NCI-H2107 (cell line): ENCODE results near the gene C14orf39.

Source experiments
- DNase-seq: peaks from one replicate; lab custom pipeline; 2025; lab: John Stamatoyannopoulos, UW

C14orf39 gene

GRCh38 chr14:60485598-60486251, at the start of gene C14orf39:
C14orf39 (minus strand) TSS chr14:60486063; CDS start chr14:60485078, 985 bp downstream.
- peak; percentile 78 for DNase-seq

DNA sequence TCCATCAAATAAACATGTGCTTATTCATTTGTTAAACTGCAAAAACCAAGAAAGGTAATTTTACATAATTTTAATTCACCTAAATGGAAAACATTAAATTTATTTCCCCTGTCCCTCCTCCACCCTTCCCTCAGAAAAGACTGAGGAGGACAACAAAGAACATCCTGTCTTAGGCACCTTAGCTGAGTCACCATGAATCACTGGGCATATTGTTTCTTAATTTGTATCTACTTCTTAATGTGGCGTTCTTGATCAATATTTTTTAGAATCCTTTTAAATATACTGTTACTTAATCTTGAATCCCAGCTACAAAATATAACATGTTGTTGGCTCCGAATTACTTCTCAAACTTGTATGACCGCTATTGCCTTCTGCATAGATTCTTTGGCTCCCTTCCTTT, 46.6 kb upstream of the C14orf39 start:
- DNase-seq: no peak

- no peak for DNase-seq
These were observed 29.8 kb upstream of the C14orf39 start for GRCh38 chr14:60515511-60516289.

DNA sequence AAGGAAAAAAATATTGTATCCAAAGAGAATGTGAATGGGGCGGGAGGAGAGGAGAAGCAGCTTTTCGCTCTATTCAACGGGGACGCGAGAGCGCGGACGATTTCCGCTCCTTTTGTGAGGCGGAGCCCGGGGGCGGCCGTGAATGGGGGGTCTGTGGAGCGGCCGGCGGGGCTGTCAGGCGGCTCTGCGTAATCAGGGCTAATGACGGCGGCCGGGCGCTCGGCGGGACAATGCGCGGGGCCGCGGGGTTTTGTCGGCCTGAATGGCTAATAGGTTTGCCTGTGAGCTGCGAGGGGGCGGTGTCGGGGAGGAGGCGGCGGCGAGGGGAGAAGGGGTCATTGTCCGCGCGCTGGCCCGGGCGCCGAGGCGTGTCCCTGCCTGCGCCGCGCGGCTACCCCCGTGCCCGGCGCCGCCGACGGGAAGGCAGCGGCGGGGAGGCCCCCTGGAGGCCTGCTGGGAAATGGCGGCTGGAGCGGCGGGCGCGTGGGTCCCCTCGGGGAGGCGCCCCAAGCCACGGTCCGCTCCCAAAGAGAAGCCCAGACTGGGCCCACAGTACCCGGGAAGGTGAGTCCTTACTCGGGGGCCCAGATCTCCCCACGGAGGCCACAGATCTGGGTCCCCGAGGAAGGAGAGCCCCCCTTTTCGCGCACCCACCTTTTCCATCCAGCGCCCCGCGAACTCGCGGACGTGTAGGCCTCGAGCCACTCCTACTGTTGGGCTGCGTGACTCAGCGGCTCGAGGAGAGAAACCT, 29.1 kb upstream of the C14orf39 start:
- DNase-seq: peak; percentile 79

DNA sequence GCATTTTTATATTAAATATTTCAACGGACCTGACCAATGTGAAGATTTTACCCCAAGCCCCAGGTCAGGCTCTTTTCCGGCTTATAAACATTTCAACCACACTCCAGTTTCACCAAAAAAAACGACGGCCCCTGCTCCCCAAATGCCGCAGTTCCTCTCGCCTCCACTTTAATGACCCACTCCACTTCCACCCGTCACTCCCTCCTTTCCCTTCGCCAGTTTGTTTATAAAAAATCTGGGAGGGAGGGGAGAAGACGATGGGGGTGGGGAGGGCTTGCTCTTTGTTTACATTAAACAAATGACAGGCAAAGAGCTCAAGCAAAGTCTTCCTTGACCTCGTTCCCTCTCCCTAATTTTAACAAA, 28.5 kb upstream of the C14orf39 start:
- no peak for DNase-seq

- DNase-seq: no peak
These were observed 27.2 kb upstream of the C14orf39 start for GRCh38 chr14:60512973-60513571.

- no peak for DNase-seq
These were observed 26.3 kb upstream of the C14orf39 start for GRCh38 chr14:60512126-60512525.

DNA sequence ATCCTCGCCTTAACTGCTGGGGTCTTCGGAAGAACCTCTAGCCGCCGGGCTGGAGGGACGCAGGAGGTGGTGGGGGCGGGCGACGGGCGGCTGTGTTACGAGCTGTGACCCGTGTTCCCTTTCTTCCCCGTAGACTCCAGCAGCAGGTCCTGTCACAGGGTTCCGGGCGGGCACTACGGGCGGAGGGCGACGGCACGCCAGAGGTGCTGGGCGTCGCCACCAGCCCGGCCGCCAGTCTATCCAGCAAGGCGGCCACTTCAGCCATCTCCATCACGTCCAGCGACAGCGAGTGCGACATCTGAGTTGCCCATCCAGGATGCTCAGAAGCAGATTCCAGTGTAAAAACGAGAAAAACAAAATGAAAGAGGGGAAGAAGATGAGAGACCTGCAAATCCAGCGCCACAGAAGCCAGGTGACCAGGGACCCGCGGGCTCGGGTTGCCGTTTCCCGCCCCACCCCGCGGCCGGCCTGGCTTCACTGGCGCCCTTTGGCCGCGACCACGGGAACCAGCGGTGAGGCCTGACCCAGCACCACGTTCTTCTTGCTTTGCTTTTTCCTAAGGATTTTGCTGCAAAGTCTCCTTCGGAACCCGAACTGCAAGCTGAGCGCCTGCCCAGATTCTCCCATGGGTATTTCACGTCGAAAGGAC, 25.2 kb upstream of the C14orf39 start:
- no peak for DNase-seq

DNA sequence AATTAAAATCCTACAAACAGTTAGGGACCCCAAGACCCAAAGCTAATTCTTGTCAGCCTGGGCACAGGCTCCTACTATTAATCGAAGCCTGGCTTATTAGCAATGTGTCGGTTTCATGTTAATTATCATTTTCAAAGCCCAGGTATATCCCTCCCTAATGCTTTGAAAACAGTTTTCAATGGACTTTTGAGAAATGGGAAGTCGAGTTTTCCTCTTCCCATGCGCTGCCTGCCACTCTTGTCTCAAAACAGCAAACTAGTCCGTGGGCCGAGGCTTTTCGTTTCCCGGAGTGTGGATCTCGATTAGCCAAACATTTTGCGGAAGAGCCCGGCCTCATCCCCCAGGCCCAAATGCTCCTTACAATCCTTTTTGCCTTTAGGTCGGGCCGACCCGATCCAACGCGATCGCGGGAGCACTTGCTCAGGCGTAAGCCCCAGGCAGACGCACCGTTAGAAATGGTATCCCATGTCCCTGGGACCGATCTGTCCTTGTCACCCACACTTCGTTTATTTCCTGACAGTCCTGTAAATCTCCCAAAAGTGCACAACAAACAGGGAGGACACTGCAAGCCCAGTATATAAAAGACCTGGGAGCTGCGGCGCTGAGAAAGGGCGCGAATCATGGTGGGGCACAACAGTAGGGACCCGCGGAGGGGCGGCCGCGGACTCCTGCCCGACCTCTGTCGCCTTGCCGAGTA, 24.5 kb upstream of the C14orf39 start:
- DNase-seq: no peak

DNA sequence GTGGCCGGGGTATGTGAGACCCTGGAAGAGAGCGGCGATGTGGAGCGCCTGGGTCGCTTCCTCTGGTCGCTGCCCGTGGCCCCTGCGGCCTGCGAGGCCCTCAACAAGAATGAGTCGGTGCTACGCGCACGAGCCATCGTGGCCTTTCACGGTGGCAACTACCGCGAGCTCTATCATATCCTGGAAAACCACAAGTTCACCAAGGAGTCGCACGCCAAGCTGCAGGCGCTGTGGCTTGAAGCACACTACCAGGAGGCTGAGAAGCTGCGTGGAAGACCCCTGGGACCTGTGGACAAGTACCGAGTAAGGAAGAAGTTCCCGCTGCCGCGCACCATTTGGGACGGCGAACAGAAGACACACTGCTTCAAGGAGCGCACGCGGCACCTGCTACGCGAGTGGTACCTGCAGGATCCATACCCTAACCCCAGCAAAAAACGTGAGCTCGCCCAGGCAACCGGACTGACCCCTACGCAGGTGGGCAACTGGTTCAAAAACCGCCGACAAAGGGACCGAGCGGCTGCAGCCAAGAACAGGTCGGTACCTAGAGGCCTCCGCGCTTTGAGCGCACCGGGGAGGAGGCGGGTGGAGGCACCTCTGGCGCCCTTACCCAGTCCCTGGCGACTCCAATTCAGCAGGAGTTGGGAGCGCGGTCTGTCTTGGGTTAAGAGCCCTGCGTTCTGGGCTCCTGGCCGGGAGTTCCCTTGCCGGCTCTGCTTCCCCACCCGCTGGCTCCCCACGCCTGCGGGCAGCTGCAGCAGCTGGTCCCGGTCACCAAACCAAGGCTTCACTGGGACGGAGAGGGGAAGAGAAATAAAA, 23.8 kb upstream of the C14orf39 start:
- no peak for DNase-seq

DNA sequence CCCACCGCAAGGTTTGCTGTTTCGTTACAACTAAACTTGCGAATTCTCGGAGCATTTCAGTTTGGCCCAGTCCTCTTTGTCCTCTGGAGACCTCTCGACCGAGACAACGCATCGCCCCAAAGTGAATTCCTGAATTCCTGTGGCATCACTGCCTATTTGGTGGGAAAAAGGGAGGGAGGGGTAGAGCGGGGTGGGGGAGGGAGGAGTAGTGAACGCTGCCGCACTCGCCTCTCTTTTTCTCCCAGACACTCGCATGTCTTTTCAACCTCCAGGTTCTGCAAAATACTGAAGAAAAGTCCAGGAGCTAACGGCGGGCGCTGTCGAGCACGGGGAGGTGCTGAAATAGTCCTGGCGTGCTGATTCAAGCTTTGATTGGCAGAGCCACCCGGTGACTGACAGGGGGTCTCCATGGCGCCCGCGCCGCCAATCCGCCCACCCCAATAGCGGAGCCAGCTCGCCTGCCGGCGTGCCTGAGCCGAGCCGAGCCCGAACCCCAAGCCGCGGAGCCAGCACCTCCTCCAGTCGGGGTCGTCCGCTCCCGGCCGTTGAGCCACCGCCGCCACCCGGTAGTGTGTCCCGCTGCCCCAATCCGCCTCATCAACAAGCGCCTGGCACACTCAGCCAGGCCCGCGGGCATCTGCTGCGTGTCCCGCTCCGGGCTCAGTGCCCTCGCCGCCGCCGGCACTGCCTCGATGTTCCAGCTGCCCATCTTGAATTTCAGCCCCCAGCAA, 23.0 kb upstream of the C14orf39 start, which contains the start of gene SIX6:
Gene SIX6 (plus strand): TSS at position 440 of the 731 bp plus-strand sequence. CDS start 253 bp downstream, at position 693.
- peak; percentile 78 for DNase-seq

DNA sequence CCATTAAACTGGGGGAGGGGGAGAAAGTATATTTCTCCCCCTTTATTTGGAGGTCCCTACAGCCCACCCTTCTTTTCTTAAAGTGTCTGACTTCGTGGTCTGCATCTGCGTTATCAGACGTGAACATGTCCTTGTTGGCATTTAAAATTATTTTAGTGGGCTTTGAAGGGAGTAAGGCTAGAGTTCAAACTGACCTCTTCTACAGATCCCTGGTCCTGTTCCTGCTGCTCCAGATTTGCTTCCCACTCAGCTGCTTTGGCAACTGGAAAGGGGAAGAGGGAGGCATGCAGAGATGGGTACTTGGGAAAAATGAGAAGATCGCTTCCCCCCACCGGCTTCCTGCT, 22.5 kb upstream of the C14orf39 start:
- no peak for DNase-seq

- no peak for DNase-seq
These were observed 21.3 kb upstream of the C14orf39 start for GRCh38 chr14:60506985-60507829.

DNA sequence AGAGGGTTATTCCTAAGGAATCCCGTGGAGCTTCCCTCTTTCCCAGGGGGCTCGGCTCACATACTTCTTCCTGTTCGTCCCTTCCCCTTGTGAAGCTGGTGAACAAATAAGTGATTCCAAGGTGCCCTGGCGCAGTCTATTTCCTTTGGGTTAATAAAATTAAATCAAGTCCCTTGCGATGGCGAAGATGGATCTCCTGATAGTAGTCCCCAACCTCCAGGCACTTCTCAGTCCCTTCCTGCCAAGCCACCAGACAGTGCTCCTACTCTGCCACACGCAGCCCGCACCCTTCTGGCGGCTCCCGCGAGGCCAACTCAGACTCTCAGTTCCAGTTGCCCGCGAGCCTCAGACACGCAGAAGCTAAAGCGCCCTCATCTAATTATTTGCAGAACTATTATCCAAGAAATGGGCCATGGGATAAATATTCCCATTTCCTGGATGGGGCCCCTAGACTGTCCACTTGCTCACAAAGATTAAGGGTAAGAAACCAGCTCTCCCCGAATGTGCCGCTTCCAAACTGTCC, 20.7 kb upstream of the C14orf39 start:
- DNase-seq: no peak

GRCh38 chr14:60506010-60506409, 20.1 kb upstream of the C14orf39 start:
- DNase-seq: no peak

DNA sequence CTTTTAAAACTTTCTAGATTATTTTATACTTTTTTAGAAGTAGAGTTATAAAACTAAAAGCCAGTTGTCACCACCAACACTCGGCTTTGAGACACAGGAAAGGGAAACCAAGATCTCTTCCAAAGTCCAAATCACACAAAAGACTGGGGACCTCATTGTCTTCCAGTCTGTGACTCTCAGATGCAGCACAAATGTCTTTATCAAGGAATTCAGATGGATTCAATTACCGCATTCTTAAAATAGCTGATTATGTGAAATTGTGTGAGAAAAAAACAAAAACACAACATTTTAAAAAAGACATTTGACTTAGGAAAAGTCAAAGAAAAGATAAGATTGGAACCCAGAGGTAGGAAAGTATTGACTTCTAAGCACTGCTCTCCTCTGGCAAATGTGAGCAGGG, 19.6 kb upstream of the C14orf39 start:
- DNase-seq: no peak

DNA sequence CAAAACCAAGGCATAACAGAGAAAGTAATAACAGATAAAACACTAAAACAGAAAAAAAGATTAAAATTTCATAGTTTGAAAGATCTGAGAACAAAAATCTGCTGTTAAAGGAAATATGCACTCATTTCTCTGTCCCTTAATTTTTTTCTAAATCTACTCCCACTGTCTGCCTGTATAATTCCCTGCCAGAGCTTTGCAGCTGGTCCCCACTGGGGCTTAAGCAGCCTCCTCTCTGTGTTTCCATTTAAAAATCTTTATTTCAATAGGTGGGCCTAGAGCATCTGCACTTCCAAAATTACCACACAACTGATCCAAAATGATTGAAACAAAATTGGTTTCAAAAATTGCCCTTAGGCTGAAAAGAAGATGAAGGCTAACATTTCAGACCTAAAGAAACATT, 16.7 kb upstream of the C14orf39 start:
- DNase-seq: no peak

GRCh38 chr14:60495946-60496345, 10.1 kb upstream of the C14orf39 start:
- DNase-seq: no peak

DNA sequence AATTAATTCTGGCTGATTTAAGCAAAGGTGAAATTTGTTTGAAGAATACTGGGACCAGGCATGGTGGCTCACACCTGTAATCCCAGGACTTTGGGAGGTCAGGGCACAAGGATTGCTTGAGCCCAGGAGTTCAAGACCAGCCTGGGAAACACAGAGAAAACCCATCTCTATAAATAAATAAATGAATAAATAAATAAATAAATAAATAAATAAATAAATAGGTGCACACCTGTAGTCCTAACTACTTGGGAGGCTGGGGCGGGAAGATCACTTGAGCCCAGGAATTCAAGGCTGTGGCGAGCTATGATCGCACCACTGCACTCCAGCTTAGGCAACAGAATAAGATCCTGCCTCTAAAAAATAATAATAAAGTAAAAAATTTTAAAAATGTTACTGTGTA, 4.4 kb upstream of the C14orf39 start:
- DNase-seq: no peak
